K562 (cell line): ENCODE results near the gene BRAF. TPM values are rescaled to one million over a fixed set of nuclear protein-coding genes. Genes with fewer than 3 reads are reported as not detected.

Experiments used
- CSDE1 ChIP-seq, 2 experiments: fragments of 450-650 bp; IDR thresholded peaks; 2 replicates each; pipeline ENCODE4 v1.6.1; 2016; ENCODE audit warnings: mild to moderate bottlenecking in 1 of 2
- CTBP1 ChIP-seq: fragments of 450-650 bp; IDR thresholded peaks from 2 replicates; pipeline ENCODE4 v1.6.1; 2016; ENCODE audit warnings: borderline replicate concordance
- HNRNPH1 ChIP-seq: fragments of 200-400 bp; formaldehyde crosslinking; optimal IDR thresholded peaks from 2 replicates; pipeline ENCODE3; 2017; ENCODE audit warnings: low read depth, mild to moderate bottlenecking, low read length, moderate library complexity
- HNRNPUL1 ChIP-seq: fragments of 200-400 bp; formaldehyde crosslinking; IDR thresholded peaks from 2 replicates; pipeline ENCODE4 v1.6.1; 2017; ENCODE audit warnings: low read length
- NRF1 ChIP-seq, 2 experiments: fragments of 450-650 bp; IDR thresholded peaks in 1 of 2; conservative IDR thresholded peaks in 1 of 2; 2 replicates each; pipeline ENCODE4 v1.6.1; 2014; ENCODE audit warnings: mild to moderate bottlenecking in 2 of 2
- POLR2G ChIP-seq: fragments of 200-400 bp; formaldehyde crosslinking; IDR thresholded peaks from 2 replicates; pipeline ENCODE4 v1.6.1; 2017; ENCODE audit warnings: low read depth, mild to moderate bottlenecking, antibody characterized with exemption, low read length, moderate library complexity
- PPARD ChIP-seq: fragments of 250-450 bp; sonication (Bioruptor Pico); IDR thresholded peaks from 2 replicates; pipeline ENCODE4 v1.8.0; 2022; ENCODE audit warnings: inconsistent platforms, mild to moderate bottlenecking, moderate library complexity
- RAD21 ChIP-seq, 2 experiments: fragments of 250-450 bp in 1 of 2; fragments of 450-650 bp in 1 of 2; sonication (Bioruptor Pico) in 1 of 2; formaldehyde crosslinking in 1 of 2; IDR thresholded peaks in 1 of 2; conservative IDR thresholded peaks in 1 of 2; 2 replicates each; pipeline versions ENCODE4 v1.4.0 to v1.8.0; 2020 to 2022; ENCODE audit warnings: mild to moderate bottlenecking in 2 of 2, moderate library complexity in 1 of 2
- RHOXF2B ChIP-seq: fragments of 250-450 bp; sonication (Bioruptor Pico); conservative IDR thresholded peaks from 2 replicates; pipeline ENCODE4 v1.5.1; 2021
- RUNX1 ChIP-seq: sonication (generic); IDR thresholded peaks from 2 replicates; pipeline ENCODE4 v1.6.1; 2016; ENCODE audit warnings: antibody characterized with exemption, low read depth
- SAFB ChIP-seq: fragments of 200-400 bp; formaldehyde crosslinking; IDR thresholded peaks from 2 replicates; pipeline ENCODE4 v1.6.1; 2017; ENCODE audit warnings: low read depth, low read length, borderline replicate concordance
- SIX5 ChIP-seq, 2 experiments: IDR thresholded peaks; 2 replicates each; pipeline ENCODE4 v1.6.1; 2011; ENCODE audit warnings: low read length in 2 of 2, borderline replicate concordance in 1 of 2, low read depth in 1 of 2, mild to moderate bottlenecking in 1 of 2, moderate library complexity in 1 of 2; ENCODE audit not compliant: insufficient read depth in 1 of 2
- SRSF3 ChIP-seq: fragments of 200-400 bp; formaldehyde crosslinking; IDR thresholded peaks from 2 replicates; pipeline ENCODE4 v1.6.1; 2016; ENCODE audit warnings: mild to moderate bottlenecking, low read length, moderate library complexity; ENCODE audit not compliant: insufficient read depth
- SRSF9 ChIP-seq: fragments of 200-400 bp; formaldehyde crosslinking; IDR thresholded peaks from 2 replicates; pipeline ENCODE4 v1.6.1; 2017; ENCODE audit warnings: low read depth, low read length, borderline replicate concordance
- XRCC4 ChIP-seq: IDR thresholded peaks from one replicate; pipeline ENCODE4 v1.6.1; 2011; ENCODE audit not compliant: insufficient read depth, insufficient read length; ENCODE audit errors: extremely low read depth
- ZKSCAN1 ChIP-seq: fragments of 150-350 bp; IDR thresholded peaks from 2 replicates; pipeline ENCODE4 v1.6.1; 2016; ENCODE audit warnings: low read depth, low read length
- ZNF12 ChIP-seq: sonication (generic); formaldehyde crosslinking; IDR thresholded peaks from 2 replicates; pipeline ENCODE4 v1.4.0; 2020; ENCODE audit warnings: mild to moderate bottlenecking, missing genetic modification reagents
- ZNF212 ChIP-seq: fragments of 450-650 bp; formaldehyde crosslinking; IDR thresholded peaks from 2 replicates; pipeline ENCODE4 v1.4.0; 2020; ENCODE audit warnings: mild to moderate bottlenecking
- ZNF324 ChIP-seq: fragments of 250-450 bp; sonication (Bioruptor Pico); IDR thresholded peaks from 2 replicates; pipeline ENCODE4 v1.4.0; 2020; ENCODE audit warnings: mild to moderate bottlenecking
- ZNF507 ChIP-seq: conservative IDR thresholded peaks from 2 replicates; pipeline ENCODE4 v1.6.1; 2017; ENCODE audit warnings: missing genetic modification characterization, missing compliant biosample characterization
- polyA plus RNA-seq, 8 experiments: library from polyadenylated mRNA; depleted of rRNA in 4 of 8; stranded (reverse) in 5 of 8; unstranded in 3 of 8; fragments of >200 nt; fragmentation: Nextera tagmentation in 2 of 8; fragmentation: Illumina TruSeq in 1 of 8; extraction: Ambion mirVana in 2 of 8; extraction: Trizol in 1 of 8; gene quantifications; 2 replicates each; pipeline versions ENCODE4 v1.2.1 to v1.2.3, GENCODE V29; 2011 to 2014; ENCODE audit warnings: inconsistent platforms in 1 of 8, missing spikeins in 1 of 8
- total RNA-seq, 7 experiments: library from RNA; depleted of rRNA in 6 of 7; stranded (reverse); fragments of >200 nt in 6 of 7; fragmentation: Illumina TruSeq in 2 of 7; extraction: Trizol in 2 of 7; gene quantifications; 2 replicates each; pipeline versions ENCODE4 v1.2.1 to v1.2.3, GENCODE V29; 2011 to 2021; ENCODE audit warnings: low replicate concordance in 1 of 7
- TF ChIP-seq, protein P1 (sequence below): fragments of 250-450 bp; sonication (Bioruptor Pico); IDR thresholded peaks from 2 replicates; pipeline ENCODE4 v1.5.0; 2021
- TF ChIP-seq, protein P2 (sequence below): fragments of 450-650 bp; IDR thresholded peaks from 2 replicates; pipeline ENCODE4 v1.6.1; 2017; ENCODE audit warnings: antibody characterized with exemption, mild to moderate bottlenecking
- TF ChIP-seq, protein P3 (sequence below): fragments of 250-450 bp; sonication (Bioruptor Pico); IDR thresholded peaks from 2 replicates; pipeline ENCODE4 v1.8.0; 2021; ENCODE audit warnings: mild to moderate bottlenecking, moderate library complexity

BRAF gene
- total and polyA plus RNA-seq, 9 of the 15 experiments (the other 6 are each of a cell fraction or from before 2014, with no cell fraction given), result 3.6 to 38.3 (median 21.9) TPM

DNA sequence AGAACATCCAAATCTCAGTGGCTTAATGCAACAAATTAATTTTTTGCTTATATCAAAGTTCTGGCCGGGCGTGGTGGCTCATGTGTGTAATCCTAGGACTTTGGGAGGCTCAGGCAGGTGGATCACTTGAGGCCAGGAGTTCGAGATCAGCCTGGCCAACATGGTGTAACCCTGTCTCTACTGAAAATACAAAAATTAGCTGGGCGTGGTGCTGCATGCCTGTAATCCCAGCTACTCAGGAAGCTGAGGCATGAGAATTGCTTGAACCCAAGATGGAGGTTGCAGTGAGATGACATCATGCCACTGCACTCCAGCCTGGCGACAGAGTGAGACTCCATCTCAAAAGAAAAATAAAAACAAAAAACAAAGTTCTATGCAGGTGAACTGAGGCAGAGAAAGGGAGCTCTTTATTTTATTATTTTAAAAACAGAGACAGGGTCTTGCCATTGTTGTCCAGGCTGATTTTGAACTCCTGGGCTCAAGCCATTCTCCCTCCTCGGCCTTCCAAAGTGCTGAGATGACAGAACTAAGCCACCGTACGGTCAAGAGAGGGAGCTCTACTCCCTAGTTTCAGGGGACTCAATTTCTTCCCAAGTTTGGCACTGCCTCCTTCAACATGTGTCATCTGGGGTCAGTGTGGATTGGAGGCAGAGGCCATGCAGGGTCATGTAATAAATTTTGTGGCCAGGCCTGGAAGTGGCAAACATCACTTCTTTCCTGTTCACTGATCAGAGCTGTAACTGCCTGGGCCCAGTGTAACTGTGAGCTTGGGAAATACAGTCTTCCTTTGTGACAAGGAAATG lies 249.6 kb downstream of the BRAF start (continued):
- TF ChIP-seq PPARD (CRISPR knock-in tag), result no peak
- TF ChIP-seq ZNF507 (tag), result no peak
- TF ChIP-seq SRSF9, result no peak
- TF ChIP-seq ZKSCAN1, result no peak
- TF ChIP-seq, protein P1, sequence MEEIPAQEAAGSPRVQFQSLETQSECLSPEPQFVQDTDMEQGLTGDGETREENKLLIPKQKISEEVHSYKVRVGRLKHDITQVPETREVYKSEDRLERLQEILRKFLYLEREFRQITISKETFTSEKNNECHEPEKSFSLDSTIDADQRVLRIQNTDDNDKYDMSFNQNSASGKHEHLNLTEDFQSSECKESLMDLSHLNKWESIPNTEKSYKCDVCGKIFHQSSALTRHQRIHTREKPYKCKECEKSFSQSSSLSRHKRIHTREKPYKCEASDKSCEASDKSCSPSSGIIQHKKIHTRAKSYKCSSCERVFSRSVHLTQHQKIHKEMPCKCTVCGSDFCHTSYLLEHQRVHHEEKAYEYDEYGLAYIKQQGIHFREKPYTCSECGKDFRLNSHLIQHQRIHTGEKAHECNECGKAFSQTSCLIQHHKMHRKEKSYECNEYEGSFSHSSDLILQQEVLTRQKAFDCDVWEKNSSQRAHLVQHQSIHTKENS (CRISPR knock-in tag), result no peak
- no peak for TF ChIP-seq HNRNPH1
- TF ChIP-seq, protein P2, sequence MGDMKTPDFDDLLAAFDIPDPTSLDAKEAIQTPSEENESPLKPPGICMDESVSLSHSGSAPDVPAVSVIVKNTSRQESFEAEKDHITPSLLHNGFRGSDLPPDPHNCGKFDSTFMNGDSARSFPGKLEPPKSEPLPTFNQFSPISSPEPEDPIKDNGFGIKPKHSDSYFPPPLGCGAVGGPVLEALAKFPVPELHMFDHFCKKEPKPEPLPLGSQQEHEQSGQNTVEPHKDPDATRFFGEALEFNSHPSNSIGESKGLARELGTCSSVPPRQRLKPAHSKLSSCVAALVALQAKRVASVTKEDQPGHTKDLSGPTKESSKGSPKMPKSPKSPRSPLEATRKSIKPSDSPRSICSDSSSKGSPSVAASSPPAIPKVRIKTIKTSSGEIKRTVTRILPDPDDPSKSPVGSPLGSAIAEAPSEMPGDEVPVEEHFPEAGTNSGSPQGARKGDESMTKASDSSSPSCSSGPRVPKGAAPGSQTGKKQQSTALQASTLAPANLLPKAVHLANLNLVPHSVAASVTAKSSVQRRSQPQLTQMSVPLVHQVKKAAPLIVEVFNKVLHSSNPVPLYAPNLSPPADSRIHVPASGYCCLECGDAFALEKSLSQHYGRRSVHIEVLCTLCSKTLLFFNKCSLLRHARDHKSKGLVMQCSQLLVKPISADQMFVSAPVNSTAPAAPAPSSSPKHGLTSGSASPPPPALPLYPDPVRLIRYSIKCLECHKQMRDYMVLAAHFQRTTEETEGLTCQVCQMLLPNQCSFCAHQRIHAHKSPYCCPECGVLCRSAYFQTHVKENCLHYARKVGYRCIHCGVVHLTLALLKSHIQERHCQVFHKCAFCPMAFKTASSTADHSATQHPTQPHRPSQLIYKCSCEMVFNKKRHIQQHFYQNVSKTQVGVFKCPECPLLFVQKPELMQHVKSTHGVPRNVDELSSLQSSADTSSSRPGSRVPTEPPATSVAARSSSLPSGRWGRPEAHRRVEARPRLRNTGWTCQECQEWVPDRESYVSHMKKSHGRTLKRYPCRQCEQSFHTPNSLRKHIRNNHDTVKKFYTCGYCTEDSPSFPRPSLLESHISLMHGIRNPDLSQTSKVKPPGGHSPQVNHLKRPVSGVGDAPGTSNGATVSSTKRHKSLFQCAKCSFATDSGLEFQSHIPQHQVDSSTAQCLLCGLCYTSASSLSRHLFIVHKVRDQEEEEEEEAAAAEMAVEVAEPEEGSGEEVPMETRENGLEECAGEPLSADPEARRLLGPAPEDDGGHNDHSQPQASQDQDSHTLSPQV, result no peak
- no peak for TF ChIP-seq XRCC4
- TF ChIP-seq RUNX1, result no peak
- TF ChIP-seq CTBP1, result peak; percentile 41; the same call in 1 of the 2 replicates
- TF ChIP-seq SAFB, result no peak
- no peak for TF ChIP-seq ZNF212 (CRISPR knock-in tag)
- TF ChIP-seq RHOXF2B, result no peak
- no peak for TF ChIP-seq ZNF12 (CRISPR knock-in tag)
- no peak for TF ChIP-seq SIX5 (IDR thresholded peaks at IDR 0.05; ENCODE audit: borderline replicate concordance in 1 of 2, insufficient read depth in 1 of 2, low read depth in 1 of 2, low read length in 2 of 2)
- TF ChIP-seq ZNF324 (CRISPR knock-in tag), result no peak
- TF ChIP-seq, protein P3, sequence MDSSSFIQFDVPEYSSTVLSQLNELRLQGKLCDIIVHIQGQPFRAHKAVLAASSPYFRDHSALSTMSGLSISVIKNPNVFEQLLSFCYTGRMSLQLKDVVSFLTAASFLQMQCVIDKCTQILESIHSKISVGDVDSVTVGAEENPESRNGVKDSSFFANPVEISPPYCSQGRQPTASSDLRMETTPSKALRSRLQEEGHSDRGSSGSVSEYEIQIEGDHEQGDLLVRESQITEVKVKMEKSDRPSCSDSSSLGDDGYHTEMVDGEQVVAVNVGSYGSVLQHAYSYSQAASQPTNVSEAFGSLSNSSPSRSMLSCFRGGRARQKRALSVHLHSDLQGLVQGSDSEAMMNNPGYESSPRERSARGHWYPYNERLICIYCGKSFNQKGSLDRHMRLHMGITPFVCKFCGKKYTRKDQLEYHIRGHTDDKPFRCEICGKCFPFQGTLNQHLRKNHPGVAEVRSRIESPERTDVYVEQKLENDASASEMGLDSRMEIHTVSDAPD (CRISPR knock-in tag), result no peak
- TF ChIP-seq CSDE1 (IDR thresholded peaks at IDR 0.05), result no peak
- TF ChIP-seq POLR2G, result no peak
- TF ChIP-seq NRF1 (conservative IDR thresholded peaks at IDR 0.05 in 1 of 2, IDR thresholded peaks at IDR 0.05 in 1 of 2), result no peak
- no peak for TF ChIP-seq SRSF3
- peak; percentile 83 to 90 for TF ChIP-seq RAD21 (CRISPR knock-in tag; conservative IDR thresholded peaks at IDR 0.05 in 1 of 2, IDR thresholded peaks at IDR 0.05 in 1 of 2)
- TF ChIP-seq HNRNPUL1, result no peak
